LNCaP clone FGC (cell line): Measurements from ENCODE around the gene CDKN2AIPNL.
A peak's percentile ranks its signal among the peaks of the same experiment; 100 is the strongest.

ENCODE experiments used
- DNase-seq: peaks from one replicate; pipeline ENCODE4 v3.0.0-alpha.2; 2011; ENCODE audit warnings: low read depth
- H3K4me3 ChIP-seq: 2 replicates; pipeline ENCODE4 v1.5.1; 2011; ENCODE audit warnings: mild to moderate bottlenecking, low read depth, low read length, control low read depth
- CTCF ChIP-seq: IDR thresholded peaks from 2 replicates; pipeline ENCODE4 v1.5.1; 2012; ENCODE audit warnings: mild to moderate bottlenecking; ENCODE audit not compliant: control insufficient read depth, insufficient read depth; ENCODE audit errors: extremely low read depth

Gene CDKN2AIPNL

GRCh38 chr5:134447815-134448520 lies 36.3 kb upstream of the CDKN2AIPNL start:
- no peak for TF ChIP-seq CTCF
- H3K4me3 ChIP-seq, result no peak overlapping the region
- no peak for DNase-seq

GRCh38 chr5:134446938-134447337 lies 35.3 kb upstream of the CDKN2AIPNL start:
- no peak overlapping the region for H3K4me3 ChIP-seq
- no peak for TF ChIP-seq CTCF
- DNase-seq, result no peak

GRCh38 chr5:134445856-134446818 lies 34.5 kb upstream of the CDKN2AIPNL start:
- DNase-seq, result no peak

GRCh38 chr5:134444941-134445471 lies 33.3 kb upstream of the CDKN2AIPNL start:
- H3K4me3 ChIP-seq, result no peak overlapping the region
- DNase-seq, result no peak
- no peak for TF ChIP-seq CTCF

More at GRCh38 chr5:134445856-134446818, 34.5 kb upstream of the CDKN2AIPNL start:
- no peak for TF ChIP-seq CTCF
- H3K4me3 ChIP-seq, result no peak overlapping the region

GRCh38 chr5:134440201-134440755 lies 28.6 kb upstream of the CDKN2AIPNL start:
- H3K4me3 ChIP-seq, result no peak overlapping the region
- DNase-seq, result no peak
- no peak for TF ChIP-seq CTCF

- TF ChIP-seq CTCF, result no peak
- H3K4me3 ChIP-seq, result no peak overlapping the region
- DNase-seq, result peak; percentile 54
Measured at GRCh38 chr5:134439210-134439654, 27.6 kb upstream of the CDKN2AIPNL start.
